NCI-H187 (cell line): ENCODE data around the gene PTPRCAP.
"Not testable (repeated sequence)": the region's sequence is repeated elsewhere in the genome, so short reads cannot be mapped to it uniquely, and the experiment has no call there.

ENCODE experiments used
- DNase-seq, 2 experiments: peaks; one replicate each; lab custom pipeline; 2025; lab: John Stamatoyannopoulos, UW

PTPRCAP gene

GRCh38 chr11:67409261-67409666, 28.2 kb downstream of the PTPRCAP start:
- no peak for DNase-seq

DNA sequence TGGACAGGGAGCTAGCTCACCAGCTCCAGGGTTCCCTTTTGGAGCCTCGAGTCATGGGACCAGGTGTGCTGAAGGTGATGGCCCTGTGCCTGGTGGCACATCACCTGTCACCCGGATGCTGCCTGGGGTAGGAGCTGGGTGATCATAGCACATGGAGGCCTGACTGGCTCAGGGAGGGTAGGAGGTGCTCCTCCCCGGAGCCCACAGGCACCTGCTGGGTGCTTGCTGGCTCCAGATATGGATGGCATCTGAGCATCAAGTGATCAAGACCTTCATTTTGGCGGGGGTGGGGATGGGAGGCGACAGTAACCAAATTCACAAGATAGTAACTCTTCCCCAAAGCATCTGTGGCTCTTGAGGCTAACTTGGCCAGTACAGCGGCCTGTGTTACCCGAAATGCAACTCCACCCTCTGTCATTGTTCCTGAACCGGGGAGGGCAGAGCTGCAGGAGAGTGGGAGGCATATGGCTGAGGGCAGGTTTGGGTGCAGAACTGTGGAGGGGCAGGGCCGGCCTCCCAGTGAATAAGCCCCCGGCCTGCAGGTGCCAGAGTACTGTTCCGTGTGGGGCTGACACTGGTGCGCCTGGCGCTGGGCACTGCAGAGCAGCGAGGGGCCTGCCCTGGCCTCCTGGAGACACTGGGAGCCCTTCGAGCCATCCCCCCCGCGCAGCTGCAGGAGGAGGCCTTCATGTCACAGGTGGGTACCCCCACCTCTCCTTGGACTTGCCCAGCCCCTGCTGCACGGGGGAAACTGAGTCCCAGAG, 28.9 kb downstream of the PTPRCAP start:
- DNase-seq: no peak

GRCh38 chr11:67407688-67408163, 29.8 kb downstream of the PTPRCAP start:
- DNase-seq: no peak

DNA sequence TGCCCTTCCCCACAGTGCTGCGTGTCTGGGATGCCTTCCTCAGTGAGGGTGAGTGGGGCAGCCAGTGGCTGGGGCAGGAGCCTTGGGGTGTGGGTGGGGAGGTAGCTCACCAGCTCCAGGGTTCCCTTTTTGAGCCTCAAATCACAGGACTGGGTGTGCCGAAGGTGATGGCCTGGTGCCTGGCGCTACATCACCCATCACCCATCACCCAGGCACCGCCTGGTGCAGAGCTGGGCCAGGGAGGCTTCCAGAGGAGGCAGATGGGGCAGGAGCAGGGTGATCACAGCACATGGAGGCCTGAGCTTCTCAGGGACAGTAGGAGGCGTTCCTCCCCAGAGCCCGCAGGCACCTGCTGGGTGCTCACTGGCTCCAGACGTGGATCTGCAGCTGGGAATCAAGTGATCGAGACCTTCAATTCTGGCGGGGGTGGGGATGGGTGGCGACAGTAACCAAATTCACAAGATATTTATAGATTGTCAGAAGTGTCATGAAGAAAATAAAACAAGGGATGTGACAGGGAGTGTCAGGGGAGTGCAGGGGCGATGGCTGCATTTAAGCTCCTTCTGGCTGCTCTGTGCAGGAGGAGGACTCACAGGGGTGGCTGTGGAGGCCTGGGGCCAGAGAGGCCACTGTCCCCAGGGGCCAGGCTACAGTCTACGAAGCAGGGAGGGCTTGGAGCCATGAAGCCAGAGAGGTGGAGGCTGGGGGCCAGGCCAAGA, 30.4 kb downstream of the PTPRCAP start:
- no peak for DNase-seq

- DNase-seq: no peak
These were observed 31.0 kb downstream of the PTPRCAP start for GRCh38 chr11:67406420-67406968.

DNA sequence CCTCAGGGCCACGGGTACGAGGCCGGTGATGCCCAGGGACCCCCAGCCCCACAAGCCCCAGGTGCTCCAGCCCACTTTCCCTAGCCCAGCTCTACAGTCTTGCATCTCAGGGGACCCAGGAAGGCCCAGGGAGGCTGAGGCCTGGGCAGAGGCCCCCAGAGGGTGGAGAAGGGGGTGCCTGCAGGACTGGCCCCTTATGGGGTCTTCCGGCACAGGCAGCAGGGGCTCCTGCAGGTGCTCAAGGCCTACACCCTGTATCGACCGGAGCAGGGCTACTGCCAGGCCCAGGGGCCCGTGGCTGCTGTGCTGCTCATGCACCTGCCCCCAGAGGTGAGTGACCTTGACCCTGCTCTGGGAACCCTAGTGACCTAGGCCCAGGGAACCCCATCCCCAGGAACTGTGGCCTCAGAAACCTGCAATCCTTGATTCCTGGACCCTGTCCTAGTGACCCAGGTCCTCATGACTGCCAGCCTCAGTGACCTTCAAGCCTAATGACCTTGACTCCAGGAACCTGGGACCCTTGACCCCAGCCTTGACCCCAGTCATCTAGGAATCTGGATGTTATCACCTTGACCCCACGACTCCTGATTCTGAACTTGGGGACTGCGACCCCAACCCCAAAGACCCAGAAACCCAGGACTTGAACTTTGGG, 31.7 kb downstream of the PTPRCAP start:
- no peak for DNase-seq

- no peak for DNase-seq
These were observed 32.3 kb downstream of the PTPRCAP start for GRCh38 chr11:67405196-67405567.

GRCh38 chr11:67404515-67405195, 32.8 kb downstream of the PTPRCAP start:
- no peak for DNase-seq

GRCh38 chr11:67403085-67403484, 34.4 kb downstream of the PTPRCAP start:
- DNase-seq: not testable (repeated sequence)

- not testable (repeated sequence) for DNase-seq
These were observed 35.2 kb downstream of the PTPRCAP start for GRCh38 chr11:67402192-67402839.

DNA sequence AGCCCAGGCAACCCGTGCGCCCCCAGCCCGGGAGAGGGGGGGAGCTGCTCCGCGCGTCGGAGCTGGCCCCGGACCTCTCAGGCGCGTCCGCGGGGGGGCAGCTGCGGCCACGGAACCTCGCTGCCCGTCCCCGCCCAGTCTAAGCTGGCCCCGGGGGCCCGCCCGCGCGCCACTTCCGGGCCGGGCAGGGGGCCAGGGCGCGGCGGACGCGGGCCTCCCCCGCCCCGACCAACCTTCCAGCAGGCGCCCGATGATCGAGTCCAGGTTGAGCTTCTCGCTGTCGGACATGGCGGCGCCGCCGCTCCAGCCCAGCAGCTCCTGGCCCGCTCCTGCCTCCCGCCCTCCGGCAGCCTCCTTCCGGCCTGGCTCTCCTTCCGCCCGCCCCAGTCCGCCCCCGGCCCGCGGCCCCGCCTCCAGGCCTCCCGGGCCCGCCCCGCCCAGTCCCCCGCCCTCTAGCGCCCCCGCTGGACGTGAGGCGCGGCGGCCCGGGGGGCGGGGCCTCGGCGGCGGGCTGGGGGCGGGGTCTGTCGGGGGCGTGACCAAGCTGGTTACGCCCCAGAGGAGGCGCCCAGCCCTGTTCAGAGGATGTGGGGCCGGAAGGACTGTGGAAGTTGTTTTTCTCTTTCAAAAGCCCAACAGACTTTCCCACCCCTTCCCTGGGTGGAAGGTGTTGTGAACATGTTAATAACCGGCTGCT, 35.8 kb downstream of the PTPRCAP start, which contains the start of gene PPP1CA:
PPP1CA (minus strand) TSS at position 364 of the 697 bp plus-strand sequence; CDS start at position 288, 76 bp downstream.
- peak; percentile 45 to 71 for DNase-seq

DNA sequence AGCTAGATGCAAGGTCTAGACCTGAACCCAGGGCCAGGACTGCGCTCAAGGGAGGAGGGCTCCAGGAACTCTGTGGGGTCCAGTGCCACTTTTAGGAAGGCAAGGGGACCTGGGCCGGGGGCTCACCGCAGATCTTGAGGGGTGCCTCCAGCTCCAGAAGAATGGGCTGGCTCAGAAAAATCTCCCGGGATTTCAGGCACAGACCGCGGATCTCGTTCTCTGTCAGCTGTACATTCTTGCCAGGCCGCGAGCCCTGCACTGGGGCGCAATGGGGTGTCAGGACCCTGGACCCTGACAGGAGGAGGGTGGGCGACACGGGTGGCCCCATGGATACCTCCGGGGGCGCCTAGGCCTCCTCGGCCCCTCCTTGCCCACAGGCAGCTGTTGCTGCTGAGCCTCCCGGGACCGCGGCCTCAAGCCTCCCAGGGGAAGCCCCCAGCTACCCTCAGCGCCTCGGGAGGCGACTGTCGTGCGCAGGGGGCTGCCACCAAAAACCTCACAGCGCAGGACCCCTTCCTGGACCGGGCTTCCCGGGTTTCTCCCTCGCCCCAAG, 36.5 kb downstream of the PTPRCAP start:
- no peak for DNase-seq

DNA sequence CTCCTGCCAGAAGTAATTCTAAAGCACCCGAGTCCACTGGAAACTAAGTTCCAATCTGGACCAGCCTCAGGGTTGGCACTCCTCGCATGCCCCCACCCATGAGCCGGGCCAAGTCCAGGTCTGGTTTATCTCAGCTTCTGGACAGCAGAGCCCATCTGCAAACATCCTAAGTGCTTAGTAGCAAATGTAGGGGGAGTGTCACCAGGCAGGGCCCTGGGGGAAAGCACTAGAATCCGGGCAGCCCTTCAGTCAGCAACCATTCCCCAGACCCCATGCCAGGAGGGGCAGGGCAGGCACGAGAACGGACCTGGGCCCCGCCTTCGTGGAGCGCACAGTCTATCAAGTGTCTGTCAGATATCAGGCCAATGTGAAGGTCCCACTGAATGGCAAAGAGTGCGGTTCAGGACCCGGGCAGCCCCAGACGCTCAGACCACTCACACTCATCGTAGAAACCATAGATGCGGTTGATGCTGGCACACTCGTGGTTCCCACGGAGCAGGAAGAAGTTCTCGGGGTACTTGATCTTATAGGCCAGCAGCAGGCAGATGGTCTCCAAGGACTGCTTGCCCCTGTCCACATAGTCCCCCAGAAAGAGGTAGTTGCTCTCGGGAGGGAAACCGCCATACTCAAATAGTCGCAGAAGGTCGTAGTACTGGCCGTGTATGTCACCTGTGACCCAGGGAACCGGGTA, 37.1 kb downstream of the PTPRCAP start:
- no peak for DNase-seq

GRCh38 chr11:67398661-67399563, 38.6 kb downstream of the PTPRCAP start:
- DNase-seq: no peak

- DNase-seq: no peak
These were observed 39.4 kb downstream of the PTPRCAP start for GRCh38 chr11:67397986-67398660.

DNA sequence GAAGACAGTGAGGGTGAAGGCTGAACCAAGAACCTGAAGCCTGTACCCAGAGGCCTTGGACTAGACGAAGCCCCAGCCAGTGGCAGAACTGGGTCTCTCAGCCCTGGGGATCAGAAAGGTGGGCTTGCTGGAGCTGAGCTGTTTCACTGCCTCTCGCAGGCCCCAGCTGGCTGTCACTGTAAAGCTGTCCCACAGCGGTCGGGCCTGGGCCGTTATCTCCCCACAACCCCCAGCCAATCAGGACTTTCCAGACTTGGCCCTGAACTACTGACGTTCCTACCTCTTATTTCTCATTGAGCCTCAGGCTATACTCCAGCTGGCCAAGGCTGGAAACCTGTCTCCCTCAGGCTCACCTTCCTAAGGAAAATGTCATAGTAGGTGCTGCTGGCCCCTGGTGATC, 39.9 kb downstream of the PTPRCAP start:
- no peak for DNase-seq

- DNase-seq: no peak
These were observed 40.7 kb downstream of the PTPRCAP start for GRCh38 chr11:67396587-67397389.
